Measurements from ENCODE around the gene ARL8A.
"Not testable (repeated sequence)": the region's sequence is repeated elsewhere in the genome, so short reads cannot be mapped to it uniquely, and the experiment has no call there.

The ARL8A gene

GRCh38 chr1:202144402-202145067 lies at the start of gene ARL8A:
ARL8A (minus strand) TSS chr1:202144737; CDS start chr1:202144572, 165 bp downstream.
- peak; percentile 66 to 75 for DNase-seq

GRCh38 chr1:202194328-202194648 lies 49.8 kb upstream of the ARL8A start:
- DNase-seq, result no peak

- no peak for DNase-seq
These were observed 49.2 kb upstream of the ARL8A start, which contains the start of gene LGR6 for GRCh38 chr1:202193614-202194327. LGR6 (plus strand) TSS chr1:202193799; CDS start chr1:202193990, 191 bp downstream.

- peak; percentile 56 to 58 for DNase-seq
These were observed 48.5 kb upstream of the ARL8A start for GRCh38 chr1:202192770-202193613.

- not testable (repeated sequence) for DNase-seq
These were observed 46.9 kb upstream of the ARL8A start for GRCh38 chr1:202191391-202191790.

- DNase-seq, result no peak
These were observed 45.6 kb upstream of the ARL8A start for GRCh38 chr1:202189918-202190715.

GRCh38 chr1:202189001-202189790 lies 44.7 kb upstream of the ARL8A start:
- DNase-seq, result peak; percentile 66 to 84

GRCh38 chr1:202187697-202188407 lies 43.3 kb upstream of the ARL8A start:
- no peak for DNase-seq

GRCh38 chr1:202187041-202187671 lies 42.6 kb upstream of the ARL8A start:
- DNase-seq, result no peak

GRCh38 chr1:202186327-202186726 lies 41.8 kb upstream of the ARL8A start:
- DNase-seq, result no peak

GRCh38 chr1:202184750-202185460 lies 40.4 kb upstream of the ARL8A start:
- DNase-seq, result peak; percentile 91 to 94

- no peak for DNase-seq
These were observed 37.7 kb upstream of the ARL8A start for GRCh38 chr1:202182040-202182877.

- no peak for DNase-seq
These were observed 37.0 kb upstream of the ARL8A start for GRCh38 chr1:202181586-202181985.

- DNase-seq, result not testable (repeated sequence)
These were observed 36.2 kb upstream of the ARL8A start for GRCh38 chr1:202180751-202181139.

- DNase-seq, result no peak
These were observed 35.6 kb upstream of the ARL8A start for GRCh38 chr1:202179828-202180750.

- DNase-seq, result no peak
These were observed 32.7 kb upstream of the ARL8A start for GRCh38 chr1:202176949-202177927.

- DNase-seq, result no peak
These were observed 29.5 kb upstream of the ARL8A start for GRCh38 chr1:202173993-202174392.
